PC-9 (cell line): ENCODE measurements around the gene BPIFA1.

Source experiments
- EZH2 ChIP-seq: fragments of 200-600 bp; sonication (generic); IDR thresholded peaks from 2 replicates; pipeline ENCODE4 v1.8.0; 2017; ENCODE audit warnings: antibody characterized with exemption, low read depth
- TF ChIP-seq, protein P1 (sequence below): fragments of 200-600 bp; sonication (generic); conservative IDR thresholded peaks from 2 replicates; pipeline ENCODE4 v1.6.1; 2017; ENCODE audit warnings: mixed run types, antibody characterized with exemption, mild to moderate bottlenecking, moderate library complexity

DNA sequence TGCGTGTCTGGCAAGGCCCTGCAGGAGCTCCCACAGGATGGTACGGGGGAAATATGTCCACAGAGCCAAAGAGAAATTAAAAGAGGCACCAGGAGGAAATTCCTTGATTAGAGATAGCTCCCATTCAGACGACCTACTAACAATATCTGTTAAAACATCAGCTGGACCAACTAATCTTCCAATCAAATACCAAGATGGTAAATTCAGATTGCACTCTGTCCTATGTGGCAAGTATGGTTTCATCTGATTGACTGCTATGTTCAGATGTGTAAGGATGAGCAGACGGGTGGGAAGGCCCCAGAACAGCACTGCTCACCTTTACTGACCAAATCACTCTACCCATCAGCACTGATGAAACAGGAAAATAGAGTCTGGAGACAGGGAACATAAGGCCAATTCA is 48.3 kb upstream of the BPIFA1 start:
- TF ChIP-seq, protein P1, sequence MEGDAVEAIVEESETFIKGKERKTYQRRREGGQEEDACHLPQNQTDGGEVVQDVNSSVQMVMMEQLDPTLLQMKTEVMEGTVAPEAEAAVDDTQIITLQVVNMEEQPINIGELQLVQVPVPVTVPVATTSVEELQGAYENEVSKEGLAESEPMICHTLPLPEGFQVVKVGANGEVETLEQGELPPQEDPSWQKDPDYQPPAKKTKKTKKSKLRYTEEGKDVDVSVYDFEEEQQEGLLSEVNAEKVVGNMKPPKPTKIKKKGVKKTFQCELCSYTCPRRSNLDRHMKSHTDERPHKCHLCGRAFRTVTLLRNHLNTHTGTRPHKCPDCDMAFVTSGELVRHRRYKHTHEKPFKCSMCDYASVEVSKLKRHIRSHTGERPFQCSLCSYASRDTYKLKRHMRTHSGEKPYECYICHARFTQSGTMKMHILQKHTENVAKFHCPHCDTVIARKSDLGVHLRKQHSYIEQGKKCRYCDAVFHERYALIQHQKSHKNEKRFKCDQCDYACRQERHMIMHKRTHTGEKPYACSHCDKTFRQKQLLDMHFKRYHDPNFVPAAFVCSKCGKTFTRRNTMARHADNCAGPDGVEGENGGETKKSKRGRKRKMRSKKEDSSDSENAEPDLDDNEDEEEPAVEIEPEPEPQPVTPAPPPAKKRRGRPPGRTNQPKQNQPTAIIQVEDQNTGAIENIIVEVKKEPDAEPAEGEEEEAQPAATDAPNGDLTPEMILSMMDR: no peak
- TF ChIP-seq EZH2: no peak
